Mesangial cell (primary cell): ENCODE measurements around the gene MYCBPAP. TPM values are rescaled to one million over a fixed set of nuclear protein-coding genes. Genes with fewer than 3 reads are reported as not detected.

Source experiments
- total RNA-seq: library from RNA; depleted of rRNA; stranded (reverse); fragments of >200 nt; gene quantifications from 2 replicates; pipeline ENCODE4 v1.2.3, GENCODE V29; 2015

The MYCBPAP gene, protein sequence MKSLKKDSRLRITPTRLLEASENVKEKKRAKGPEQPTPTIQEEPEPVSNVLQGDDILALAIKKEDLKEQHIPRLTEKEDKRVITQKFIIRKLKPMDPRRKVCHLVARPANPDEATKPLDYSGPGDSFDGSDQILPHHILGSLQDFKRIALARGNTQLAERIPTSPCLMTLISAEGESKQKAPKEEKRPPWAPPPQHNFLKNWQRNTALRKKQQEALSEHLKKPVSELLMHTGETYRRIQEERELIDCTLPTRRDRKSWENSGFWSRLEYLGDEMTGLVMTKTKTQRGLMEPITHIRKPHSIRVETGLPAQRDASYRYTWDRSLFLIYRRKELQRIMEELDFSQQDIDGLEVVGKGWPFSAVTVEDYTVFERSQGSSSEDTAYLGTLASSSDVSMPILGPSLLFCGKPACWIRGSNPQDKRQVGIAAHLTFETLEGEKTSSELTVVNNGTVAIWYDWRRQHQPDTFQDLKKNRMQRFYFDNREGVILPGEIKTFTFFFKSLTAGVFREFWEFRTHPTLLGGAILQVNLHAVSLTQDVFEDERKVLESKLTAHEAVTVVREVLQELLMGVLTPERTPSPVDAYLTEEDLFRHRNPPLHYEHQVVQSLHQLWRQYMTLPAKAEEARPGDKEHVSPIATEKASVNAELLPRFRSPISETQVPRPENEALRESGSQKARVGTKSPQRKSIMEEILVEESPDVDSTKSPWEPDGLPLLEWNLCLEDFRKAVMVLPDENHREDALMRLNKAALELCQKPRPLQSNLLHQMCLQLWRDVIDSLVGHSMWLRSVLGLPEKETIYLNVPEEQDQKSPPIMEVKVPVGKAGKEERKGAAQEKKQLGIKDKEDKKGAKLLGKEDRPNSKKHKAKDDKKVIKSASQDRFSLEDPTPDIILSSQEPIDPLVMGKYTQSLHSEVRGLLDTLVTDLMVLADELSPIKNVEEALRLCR
- total RNA-seq: 0.76 and 0.98 TPM in 2 replicates

DNA sequence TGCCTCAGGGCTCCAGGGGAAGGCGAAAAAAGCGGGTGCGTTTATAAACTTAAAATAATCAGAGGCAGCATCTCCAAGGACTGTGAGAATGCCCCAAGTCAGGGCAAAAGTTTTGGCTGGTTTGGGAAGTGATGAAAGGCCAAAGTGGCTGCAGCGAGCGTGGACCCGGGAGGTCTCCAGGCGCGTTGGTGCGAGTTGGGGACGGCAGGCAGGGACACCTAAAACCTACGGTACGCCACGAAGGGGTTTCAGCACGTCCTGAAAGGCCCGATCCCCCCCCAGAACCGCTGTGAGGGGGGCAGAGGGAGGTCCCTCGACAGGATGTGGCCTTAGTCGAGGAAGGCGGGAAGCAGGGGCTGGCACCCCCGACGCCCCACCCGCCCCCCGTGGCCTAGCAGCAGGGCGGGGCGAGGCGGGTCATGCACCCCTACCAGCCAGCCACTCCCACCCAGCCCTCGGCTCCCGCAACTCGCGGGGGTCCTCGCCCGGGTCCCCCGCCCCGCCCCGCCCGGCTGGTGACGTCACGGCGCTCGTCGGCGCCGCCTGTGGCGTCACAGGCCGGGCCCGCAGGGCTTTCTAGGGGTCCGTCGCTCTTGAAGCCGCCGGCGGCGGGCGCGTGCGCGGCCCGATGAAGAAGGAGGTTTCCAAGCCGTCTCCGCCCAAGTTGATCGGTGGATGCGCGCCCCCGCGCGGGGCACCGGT is at the start of gene MYCBPAP:
MYCBPAP (plus strand) TSS at position 569 of the 702 bp plus-strand sequence. CDS start 236 bp downstream, outside the sequence.

DNA sequence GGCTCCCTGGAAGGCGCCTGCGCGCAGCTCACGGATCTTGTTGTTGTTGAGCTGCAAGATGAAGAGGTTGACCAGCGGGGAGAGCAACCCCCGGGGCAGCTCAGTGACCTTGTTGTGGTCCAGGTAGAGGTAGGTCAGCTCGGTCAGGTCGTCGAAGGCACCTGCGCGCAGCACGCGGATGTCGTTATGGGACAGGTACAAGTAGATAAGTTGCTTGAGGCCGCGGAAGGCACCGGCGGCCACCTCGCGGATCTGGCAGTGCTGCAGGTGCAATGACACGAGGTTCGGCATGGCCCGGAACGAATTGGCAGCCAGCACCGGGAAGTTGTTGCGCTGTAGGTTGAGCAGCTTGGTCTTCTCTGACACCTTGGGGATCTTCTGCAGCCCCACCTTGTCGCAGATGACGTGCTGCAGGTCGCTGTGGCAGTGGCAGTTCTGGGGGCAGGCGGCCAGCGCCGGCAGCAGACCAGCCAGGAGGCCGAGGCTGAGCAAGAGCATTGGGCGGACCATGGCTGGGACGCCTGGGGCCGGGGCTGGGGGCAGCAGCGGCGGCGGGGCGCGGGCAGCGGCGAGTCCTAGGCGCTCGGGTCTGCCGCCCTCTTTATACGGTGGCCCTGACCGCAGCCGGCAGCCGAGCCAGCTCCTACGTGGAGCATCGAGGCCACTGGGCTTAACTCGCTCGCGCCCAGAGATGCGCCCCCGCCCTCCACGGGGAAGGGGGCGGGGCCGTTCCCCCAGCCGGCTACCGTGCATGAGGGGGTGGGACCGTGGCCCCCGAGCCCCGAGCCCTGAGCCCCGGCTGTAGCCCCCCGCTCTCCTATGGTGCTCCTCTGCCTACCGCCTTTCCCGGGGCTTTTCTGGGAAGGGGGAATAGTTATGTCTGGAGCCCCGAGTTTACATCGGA is 39.7 kb upstream of the MYCBPAP start, which contains the start of gene CHAD:
CHAD (minus strand) TSS at position 577 of the 904 bp plus-strand sequence; CDS start at position 510, 67 bp downstream.

GRCh38 chr17:50478391-50479381 is 29.6 kb upstream of the MYCBPAP start, which contains the start of gene RSAD1:
Gene RSAD1, plus strand, starts transcription at chr17:50478860. Its CDS starts 25 bp downstream, at chr17:50478885.

GRCh38 chr17:50532452-50533024 is 24.3 kb downstream of the MYCBPAP start, which contains the start of gene EPN3:
Gene EPN3, plus strand, starts transcription at chr17:50532735. Its CDS starts 3,822 bp downstream, at chr17:50536557.

DNA sequence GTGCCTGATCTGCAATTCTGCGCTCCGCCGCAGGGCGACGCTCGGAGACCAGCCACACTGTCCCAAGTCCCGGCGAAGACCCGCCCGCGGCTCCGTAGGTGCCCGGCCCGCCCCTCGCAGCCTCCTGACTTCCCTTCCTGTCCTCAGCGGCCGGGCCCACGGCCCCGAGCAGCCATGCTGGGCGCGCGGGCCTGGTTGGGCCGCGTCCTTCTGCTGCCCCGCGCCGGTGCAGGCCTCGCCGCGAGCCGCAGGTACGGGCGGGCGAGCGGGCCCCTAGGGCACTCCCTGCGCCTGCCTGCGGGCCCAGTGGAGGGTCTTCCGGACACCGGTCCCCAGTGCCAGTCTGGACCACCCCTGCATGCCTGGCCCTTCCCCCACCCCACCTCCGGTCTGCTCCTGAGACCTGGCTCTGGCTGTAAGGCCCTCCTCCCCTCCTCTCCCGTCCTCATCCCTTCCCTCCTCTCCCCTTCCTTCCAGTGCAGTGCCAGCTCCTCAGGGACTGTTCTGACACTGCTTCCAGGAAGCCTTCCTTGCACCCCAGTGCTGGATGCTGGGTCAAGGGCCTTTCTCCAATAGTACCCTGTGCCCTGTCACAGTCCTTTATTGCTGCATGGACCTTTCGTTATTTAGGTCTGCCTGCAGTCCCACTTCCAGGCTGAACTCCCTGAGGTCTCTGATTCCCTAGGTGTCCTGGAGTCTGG is 38.9 kb downstream of the MYCBPAP start, which contains the start of gene SPATA20:
SPATA20 (plus strand) TSS at position 140 of the 701 bp plus-strand sequence; CDS start at position 175, 35 bp downstream.

DNA sequence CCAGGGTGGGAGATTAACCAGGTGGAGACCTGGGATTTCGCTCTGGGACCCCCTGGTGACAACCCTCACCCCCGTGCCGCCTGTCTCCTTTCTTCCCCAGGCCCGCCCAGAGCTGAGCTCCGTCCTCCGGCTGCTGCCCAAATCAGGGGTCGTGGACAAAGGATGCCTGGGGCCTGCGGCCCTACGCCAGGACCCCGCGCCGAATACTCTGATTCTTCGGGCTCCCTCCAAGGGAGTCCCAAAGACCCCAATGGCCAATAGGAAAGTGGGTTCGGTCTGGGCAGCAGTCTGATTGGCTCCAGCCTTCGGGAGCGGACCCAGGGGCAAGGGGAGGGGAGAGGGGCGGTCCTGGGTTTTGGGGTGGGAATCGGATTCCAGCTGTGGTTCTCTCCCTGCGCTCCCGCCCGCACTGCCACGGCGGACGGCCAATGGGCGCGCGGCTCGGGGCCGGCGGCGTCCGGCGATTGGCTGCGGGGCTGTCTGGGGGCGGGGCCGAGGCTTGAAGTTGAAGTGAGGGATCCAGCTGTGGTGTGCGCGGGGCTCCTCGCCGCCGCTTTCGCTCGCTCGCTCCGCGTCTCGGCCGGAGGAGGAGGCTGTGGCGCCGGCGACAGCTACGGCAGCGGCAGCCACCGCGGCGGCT is 52.1 kb downstream of the MYCBPAP start, which contains the start of gene CACNA1G:
CACNA1G (plus strand) TSS at position 531 of the 640 bp plus-strand sequence. CDS start 745 bp downstream, outside the sequence.

Other genes starting within 250 kb of the MYCBPAP start
- 8.0 and 11.0 TPM in 2 replicates for gene TMEM92, start 234.0 kb upstream of the MYCBPAP start, total RNA-seq
- 43.3 and 54.0 TPM in 2 replicates for gene XYLT2, start 162.3 kb upstream of the MYCBPAP start, total RNA-seq
- 90.3 and 118 TPM in 2 replicates for gene MRPL27, start 135.3 kb upstream of the MYCBPAP start, total RNA-seq
- gene EME1, start 135.2 kb upstream of the MYCBPAP start, total RNA-seq: 1.4 and 8.1 TPM in 2 replicates
- gene LRRC59, start 110.9 kb upstream of the MYCBPAP start, total RNA-seq: 72.4 and 218 TPM in 2 replicates
- gene ACSF2, start 82.2 kb upstream of the MYCBPAP start, total RNA-seq: 8.8 and 21.2 TPM in 2 replicates
- not detected in 2 replicates for gene CHAD, start 39.6 kb upstream of the MYCBPAP start, total RNA-seq
- 23.1 and 27.8 TPM in 2 replicates for gene RSAD1, start 29.6 kb upstream of the MYCBPAP start, total RNA-seq
- 0.33 and 0.76 TPM in 2 replicates for gene EPN3, start 24.3 kb downstream of the MYCBPAP start, total RNA-seq
- 61.6 and 120 TPM in 2 replicates for gene SPATA20, start 38.7 kb downstream of the MYCBPAP start, total RNA-seq
- under 0.01 and 0.38 TPM in 2 replicates for gene CACNA1G, start 52.3 kb downstream of the MYCBPAP start, total RNA-seq
- 10.4 and 61.5 TPM in 2 replicates for gene ABCC3, start 126.4 kb downstream of the MYCBPAP start, total RNA-seq
- 23.1 and 29.7 TPM in 2 replicates for gene ANKRD40, start 199.5 kb downstream of the MYCBPAP start, total RNA-seq
- gene LUC7L3, start 211.2 kb downstream of the MYCBPAP start, total RNA-seq: 17.1 and 21.7 TPM in 2 replicates